IMR-90 (cell line): ENCODE measurements around the gene PARPBP. TPM values are rescaled to one million over a fixed set of nuclear protein-coding genes. Genes with fewer than 3 reads are reported as not detected.

ENCODE experiments used
- ATAC-seq: fragments of 200-7000 bp; cut with Tn5 transposase; 2 replicates; pipeline ENCODE4 v1.9.1; 2020; ENCODE audit warnings: low read depth, mild to moderate bottlenecking, moderate library complexity
- BruUV-seq: library from RNA; stranded (reverse); fragments of 400-500 nt; replicated peaks from 2 replicates; lab custom pipeline; 2021; lab: Mats Ljungman, UMichigan
- CTCF ChIA-PET: fragments of 300-600 bp; formaldehyde crosslinking; extraction: SDS; loops from one replicate; lab custom pipeline; 2021; ENCODE audit warnings: antibody characterized with exemption; lab: Yijun Ruan, JAX
- POLR2A ChIA-PET: fragments of 300-600 bp; sonication (Branson Sonifier 250); formaldehyde crosslinking; loops from one replicate; lab custom pipeline; 2022; ENCODE audit warnings: antibody characterized with exemption; ENCODE audit not compliant: unreplicated experiment; lab: Charles Lee
- DNase-seq: peaks from one replicate; pipeline ENCODE4 v3.0.0; 2013
- H2AFZ ChIP-seq: replicated peaks from 2 replicates; pipeline ENCODE3; 2013; ENCODE audit warnings: low read length, mild to moderate bottlenecking; ENCODE audit not compliant: poor library complexity
- H2AK5ac ChIP-seq: 2 replicates; pipeline ENCODE4 v1.6.1; 2013; ENCODE audit warnings: low read depth, low read length, inconsistent platforms
- H2AK9ac ChIP-seq: replicated peaks from 2 replicates; pipeline ENCODE3; 2013; ENCODE audit warnings: mild to moderate bottlenecking, low read depth, low read length, moderate library complexity; ENCODE audit not compliant: poor library complexity
- H2BK120ac ChIP-seq: 2 replicates; pipeline ENCODE4 v1.6.1; 2013; ENCODE audit warnings: low read depth, low read length, inconsistent platforms
- H2BK15ac ChIP-seq: 3 replicates; pipeline ENCODE4 v1.6.1; 2013; ENCODE audit warnings: low read depth, low read length, inconsistent platforms
- H2BK20ac ChIP-seq: 2 replicates; pipeline ENCODE4 v1.6.1; 2013; ENCODE audit warnings: low read depth, mild to moderate bottlenecking, inconsistent platforms, low read length, moderate library complexity
- H2BK5ac ChIP-seq: 2 replicates; pipeline ENCODE4 v1.6.1; 2013; ENCODE audit warnings: mild to moderate bottlenecking, low read depth, low read length, inconsistent platforms; ENCODE audit not compliant: poor library complexity, severe bottlenecking
- H3K14ac ChIP-seq: replicated peaks from 2 replicates; pipeline ENCODE4 v1.6.1; 2013; ENCODE audit warnings: low read depth, low read length, inconsistent platforms
- H3K18ac ChIP-seq: 2 replicates; pipeline ENCODE4 v1.6.1; 2013; ENCODE audit warnings: low read depth, low read length, control low read depth
- H3K23ac ChIP-seq: 2 replicates; pipeline ENCODE4 v1.6.1; 2013; ENCODE audit warnings: low read depth, low read length, inconsistent platforms
- H3K27ac ChIP-seq: 2 replicates; pipeline ENCODE4 v1.5.1; 2013; ENCODE audit warnings: mild to moderate bottlenecking, control low read depth, low read length; ENCODE audit not compliant: insufficient read depth
- H3K27me3 ChIP-seq: 2 replicates; pipeline ENCODE4 v1.6.1; 2013; ENCODE audit warnings: low read length; ENCODE audit not compliant: control insufficient read depth, insufficient read depth
- H3K36me3 ChIP-seq: 2 replicates; pipeline ENCODE4 v1.6.1; 2013; ENCODE audit warnings: low read length, mixed read lengths; ENCODE audit not compliant: control insufficient read depth, insufficient read depth
- H3K4ac ChIP-seq: 2 replicates; pipeline ENCODE4 v1.6.1; 2013; ENCODE audit warnings: low read depth, low read length, inconsistent platforms
- H3K4me1 ChIP-seq: 2 replicates; pipeline ENCODE4 v1.6.1; 2013; ENCODE audit warnings: low read length, mixed read lengths; ENCODE audit not compliant: control insufficient read depth, insufficient read depth
- H3K4me2 ChIP-seq: 2 replicates; pipeline ENCODE4 v1.6.1; 2013; ENCODE audit warnings: low read depth, mild to moderate bottlenecking, control low read depth, low read length, moderate library complexity
- H3K4me3 ChIP-seq: 2 replicates; pipeline ENCODE4 v1.5.1; 2013; ENCODE audit warnings: low read depth, mild to moderate bottlenecking, control low read depth, low read length, moderate library complexity; ENCODE audit not compliant: insufficient read depth
- H3K56ac ChIP-seq: 2 replicates; pipeline ENCODE4 v1.6.1; 2013; ENCODE audit warnings: low read length, inconsistent platforms; ENCODE audit not compliant: insufficient read depth; ENCODE audit errors: extremely low read depth
- H3K79me1 ChIP-seq, 2 experiments: 2 replicates each; pipeline ENCODE4 v1.6.1; 2013; ENCODE audit warnings: low read length in 2 of 2, inconsistent platforms in 1 of 2, low read depth in 1 of 2
- H3K9ac ChIP-seq: 2 replicates; pipeline ENCODE4 v1.6.1; 2013; ENCODE audit warnings: low read depth, low read length, control low read depth
- H3K9me1 ChIP-seq: 2 replicates; pipeline ENCODE4 v1.6.1; 2013; ENCODE audit warnings: low read length, inconsistent platforms; ENCODE audit not compliant: insufficient read depth
- H3K9me3 ChIP-seq: 2 replicates; pipeline ENCODE4 v1.6.1; 2013; ENCODE audit warnings: low read length; ENCODE audit not compliant: control insufficient read depth, insufficient read depth
- H4K20me1 ChIP-seq: 2 replicates; pipeline ENCODE4 v1.6.1; 2013; ENCODE audit warnings: low read length, inconsistent platforms; ENCODE audit not compliant: insufficient read depth
- H4K5ac ChIP-seq: 2 replicates; pipeline ENCODE4 v1.6.1; 2013; ENCODE audit warnings: mild to moderate bottlenecking, low read depth, low read length, control low read depth
- H4K8ac ChIP-seq, 2 experiments: 2 replicates each; pipeline ENCODE4 v1.6.1; 2013; ENCODE audit warnings: low read depth in 2 of 2, low read length in 2 of 2, control low read depth in 1 of 2, inconsistent platforms in 1 of 2
- H4K91ac ChIP-seq: 2 replicates; pipeline ENCODE4 v1.6.1; 2013; ENCODE audit warnings: low read depth, low read length, inconsistent platforms; ENCODE audit not compliant: insufficient read depth
- MAZ ChIP-seq: IDR thresholded peaks from 2 replicates; pipeline ENCODE4 v1.6.1; 2012; ENCODE audit warnings: low read depth, mild to moderate bottlenecking, low read length, improper control_type of control experiment, moderate library complexity, borderline replicate concordance
- WGBS, 2 experiments: methylation state at CpG; one replicate each; pipeline versions ENCODE4 v1.1.5 to v1.1.7; 2013; ENCODE audit warnings: missing lambda C conversion rate in 2 of 2; ENCODE audit not compliant: insufficient read length in 1 of 2; ENCODE audit errors: extremely low coverage in 2 of 2; 5-methylcytosine and 5-hydroxymethylcytosine counted together
- dilution Hi-C: fragments of 300-500 bp; cut with HindIII; formaldehyde crosslinking; loops from one replicate; pipeline ENCODE4 v1.14.3; 2018; ENCODE audit warnings: low sequenced_read_pairs; ENCODE audit not compliant: unreplicated experiment
- in situ Hi-C: fragments of 300-500 bp; cut with MboI; formaldehyde crosslinking; loops from 3 replicates; pipeline ENCODE4 v1.14.3; 2019; ENCODE audit warnings: low sequenced_read_pairs, inconsistent platforms, mixed read lengths
- intact Hi-C: fragments of 100-400 bp; cut with micrococcal nuclease; formaldehyde crosslinking; loops from 2 replicates; pipeline ENCODE4 v1.10.0; 2022
- polyA plus RNA-seq, 3 experiments: library from polyadenylated mRNA; depleted of rRNA; stranded (reverse); fragments of >200 nt; gene quantifications; 2 replicates each; pipeline ENCODE4 v1.2.3, GENCODE V29; 2012; ENCODE audit warnings: low replicate concordance in 1 of 3
- total RNA-seq: library from RNA; depleted of rRNA; stranded (reverse); fragments of >200 nt; gene quantifications from 2 replicates; pipeline ENCODE4 v1.2.3, GENCODE V29; 2012

Gene PARPBP
- total and polyA plus RNA-seq, 2 of the 4 experiments (the other 2 are of a cell fraction) = 4.8 to 7.2 TPM

- WGBS, 2 experiments = no CpG with 5 or more reads among the region's 2 CpGs
- ATAC-seq (no peak), DNase-seq (no peak)
- H4K5ac ChIP-seq = no peak overlapping the region
- no peak overlapping the region for H3K18ac ChIP-seq
- H2AK5ac ChIP-seq = no peak overlapping the region
- peaks cover 13% of the 10 kb centered on the region for H3K36me3 ChIP-seq
- no peak overlapping the region for H3K4me2 ChIP-seq
- no TSS peak for BruUV-seq
- dilution Hi-C loops (no loop called here), intact Hi-C loops (no loop called here), in situ Hi-C loops (no loop called here)
- H3K9me3 ChIP-seq = no peaks in the 10 kb centered on the region
- no peak overlapping the region for H3K4me3 ChIP-seq
- no peak overlapping the region for H2BK15ac ChIP-seq
- no peak overlapping the region for H3K4ac ChIP-seq
- CTCF ChIA-PET = interaction anchor here (1.2 kb wide), 1 partner anchor 175 kb away, joined by 5 read pairs; no protein-coding TSS in a partner anchor
- H4K8ac ChIP-seq = no peak overlapping the region
- no peaks in the 10 kb centered on the region for H3K9me1 ChIP-seq
- H3K23ac ChIP-seq = no peak overlapping the region
- H2BK20ac ChIP-seq = no peak overlapping the region
- H3K79me1 ChIP-seq = peaks cover 12 to 15% of the 10 kb centered on the region in 2 experiments
- H3K27ac ChIP-seq = no peak overlapping the region
- no peak overlapping the region for H4K91ac ChIP-seq
- H2AK9ac ChIP-seq = no peak overlapping the region
- H3K27me3 ChIP-seq = no peaks in the 10 kb centered on the region
- no peak overlapping the region for H2BK120ac ChIP-seq
- H3K14ac ChIP-seq = no peak overlapping the region
- no peak overlapping the region for H3K9ac ChIP-seq
- no peaks in the 10 kb centered on the region for H3K4me1 ChIP-seq
- H3K56ac ChIP-seq = no peak overlapping the region
- POLR2A ChIA-PET = no interaction called here
- H2BK5ac ChIP-seq = no peak overlapping the region
- no peak overlapping the region for H2AFZ ChIP-seq
- H4K20me1 ChIP-seq = no peaks in the 10 kb centered on the region
- no peak for TF ChIP-seq MAZ
Observed at GRCh38 chr12:102114212-102114611, 5.8 kb upstream of the PARPBP start.
